ENCODE measurements around the gene HOXD4.

HOXD4 gene

GRCh38 chr2:176126929-176127773, 24.2 kb upstream of the HOXD4 start:
- DNase-seq (ENCODE audit: low read depth): peak; percentile 74

- DNase-seq (ENCODE audit: low read depth): no peak
Observed at GRCh38 chr2:176127774-176128072, 23.6 kb upstream of the HOXD4 start.

GRCh38 chr2:176128172-176128981, 23.0 kb upstream of the HOXD4 start:
- DNase-seq (ENCODE audit: low read depth): peak; percentile 36

GRCh38 chr2:176128982-176129796, 22.2 kb upstream of the HOXD4 start, which contains the start of gene HOXD8:
Gene HOXD8, plus strand, starts transcription at chr2:176129705. Its CDS starts 662 bp downstream, at chr2:176130367.
- DNase-seq (ENCODE audit: low read depth): peak; percentile 73

GRCh38 chr2:176129813-176130146, 21.6 kb upstream of the HOXD4 start:
- peak; percentile 45 for DNase-seq (ENCODE audit: low read depth)

- peak; percentile 45 for DNase-seq (ENCODE audit: low read depth)
Observed at GRCh38 chr2:176130147-176130956, 21.0 kb upstream of the HOXD4 start.

GRCh38 chr2:176130957-176131847, 20.1 kb upstream of the HOXD4 start:
- peak; percentile 17 for DNase-seq (ENCODE audit: low read depth)

GRCh38 chr2:176131848-176132158, 19.5 kb upstream of the HOXD4 start:
- no peak for DNase-seq (ENCODE audit: low read depth)

GRCh38 chr2:176132205-176133171, 18.9 kb upstream of the HOXD4 start:
- peak; percentile 43 for DNase-seq (ENCODE audit: low read depth)

GRCh38 chr2:176133389-176133788, 18.0 kb upstream of the HOXD4 start:
- no peak for DNase-seq (ENCODE audit: low read depth)

- DNase-seq (ENCODE audit: low read depth): no peak
Observed at GRCh38 chr2:176134035-176134434, 17.3 kb upstream of the HOXD4 start.

- peak; percentile 66 for DNase-seq (ENCODE audit: low read depth)
Observed at GRCh38 chr2:176135035-176135440, 16.3 kb upstream of the HOXD4 start.

- peak; percentile 61 for DNase-seq (ENCODE audit: low read depth)
Observed at GRCh38 chr2:176136374-176137251, 14.7 kb upstream of the HOXD4 start.

GRCh38 chr2:176137252-176137580, 14.1 kb upstream of the HOXD4 start:
- DNase-seq (ENCODE audit: low read depth): no peak

GRCh38 chr2:176137906-176138305, 13.4 kb upstream of the HOXD4 start:
- DNase-seq (ENCODE audit: low read depth): no peak

GRCh38 chr2:176138526-176138922, 12.8 kb upstream of the HOXD4 start:
- DNase-seq (ENCODE audit: low read depth): no peak

GRCh38 chr2:176138923-176139660, 12.3 kb upstream of the HOXD4 start:
- DNase-seq (ENCODE audit: low read depth): no peak

Measured in ELR (cell line).